ENCODE data around the gene ZNF274. TPM values are rescaled to one million over a fixed set of nuclear protein-coding genes. Genes with fewer than 3 reads are reported as not detected.

ZNF274 gene
- total RNA-seq, 1 experiment from 2014 or later = 28.7 TPM

DNA sequence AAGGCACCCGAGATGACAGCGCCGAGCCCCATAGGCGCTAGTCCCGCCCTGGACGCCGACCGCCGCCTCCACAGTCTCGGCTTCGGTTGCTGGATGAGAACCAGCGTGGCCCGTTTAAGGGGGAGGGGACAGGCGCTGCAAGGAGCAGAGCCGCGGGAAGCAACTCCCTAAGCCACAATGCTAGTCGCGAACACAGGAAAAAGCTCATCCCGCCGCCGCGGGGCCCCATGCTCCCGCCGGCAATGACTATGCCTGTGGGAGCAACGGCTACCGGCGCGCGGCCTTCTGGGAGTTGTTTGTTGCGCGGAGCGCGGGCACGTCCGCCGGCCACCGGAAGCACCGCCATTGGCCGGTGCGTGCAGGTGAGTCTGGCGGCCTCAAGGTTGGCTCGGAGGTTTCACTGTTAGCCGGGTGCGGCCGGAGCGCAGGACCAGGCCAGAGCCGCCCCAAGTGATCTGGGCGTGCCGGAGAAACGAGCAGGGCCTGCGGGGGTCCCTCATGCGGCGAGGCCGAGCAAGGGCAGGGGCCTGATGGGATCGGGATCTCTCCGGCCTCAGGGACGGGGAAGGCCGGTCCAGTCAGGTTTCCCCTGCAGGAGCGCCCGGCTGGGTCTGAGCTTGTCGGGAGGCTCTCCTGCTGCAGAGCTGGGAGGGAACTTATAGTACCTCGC, 45.9 kb downstream of the ZNF274 start, which contains the start of gene ZNF544:
ZNF544 (plus strand) TSS at position 330 of the 670 bp plus-strand sequence. CDS start 15,110 bp downstream, outside the sequence.
- no peak within 1 kb of the TSS for H2AK5ac ChIP-seq (ENCODE audit: insufficient read length, low read length)
- H2AFZ ChIP-seq (ENCODE audit: low read length) = no peak within 1 kb of the TSS
- H3K56ac ChIP-seq (ENCODE audit: insufficient read length, low read depth, low read length) = no peak within 1 kb of the TSS
- peak within 1 kb of the TSS; percentile 46 for H4K91ac ChIP-seq (ENCODE audit: insufficient read length, low read depth, low read length)
- H3K79me1 ChIP-seq (ENCODE audit: insufficient read depth, low read depth, low read length, poor library complexity, severe bottlenecking) = peaks cover 15% of the 10 kb centered on the region
- H3K4me1 ChIP-seq (ENCODE audit: insufficient read depth, low read length) = peaks cover 2% of the 10 kb centered on the region; the same call in 1 of the 2 replicates
- Mint-ChIP-seq H3K27me3 (ENCODE audit: low read depth) (peaks cover 5% of the 10 kb centered on the region; the same call in 1 of the 2 replicates), H3K4me1 (peaks cover 20 to 21% of the 10 kb centered on the region in 2 experiments), H3K36me3 (ENCODE audit: insufficient read depth in 1 of 3, low read depth in 3 of 3) (peaks cover 42 to 46% (median 44%) of the 10 kb centered on the region in 3 experiments), H3K27ac (peak within 1 kb of the TSS; percentile 94 to 99 (median 97)), H3K9me3 (peaks cover 7 to 29% of the 10 kb centered on the region in 2 experiments), H3K4me3 (peak within 1 kb of the TSS; percentile 90 to 91)
- H3K27me3 ChIP-seq (ENCODE audit: insufficient read depth, low read length) = no peaks in the 10 kb centered on the region
- no peak within 1 kb of the TSS for H4K8ac ChIP-seq (replicated peaks; ENCODE audit: insufficient read length, low read depth, low read length)
- no peak within 1 kb of the TSS for H3K27ac ChIP-seq (ENCODE audit: insufficient read length, low read depth, low read length)
- H3K18ac ChIP-seq (ENCODE audit: insufficient read length, low read depth, low read length) = peak within 1 kb of the TSS; percentile 93
- peak within 1 kb of the TSS; percentile 99 for H3K14ac ChIP-seq (ENCODE audit: insufficient read depth, low read length)
- no peaks in the 10 kb centered on the region for H4K20me1 ChIP-seq (ENCODE audit: control insufficient read depth, insufficient read depth, insufficient read length)
- WGBS (ENCODE audit: extremely low coverage, insufficient read length, low lambda C conversion rate) = no CpG with 5 or more reads among the region's 62 CpGs
- H3K9ac ChIP-seq (ENCODE audit: extremely low read depth, insufficient read length, low read length) = peak within 1 kb of the TSS; percentile 94
- no peaks in the 10 kb centered on the region for H3K9me3 ChIP-seq (ENCODE audit: control insufficient read depth, low read depth, low read length)
- no peak within 1 kb of the TSS for H2BK20ac ChIP-seq (ENCODE audit: low read depth, low read length, poor library complexity, severe bottlenecking)
- no peak within 1 kb of the TSS for H3K23ac ChIP-seq (ENCODE audit: insufficient read length, low read depth, low read length)
- H2BK15ac ChIP-seq (ENCODE audit: low read depth, low read length) = no peak within 1 kb of the TSS
- peak within 1 kb of the TSS; percentile 20 for H4K5ac ChIP-seq (ENCODE audit: insufficient read length, low read depth, low read length)
- peaks cover 11% of the 10 kb centered on the region for H3K23me2 ChIP-seq (ENCODE audit: insufficient read length, low read depth, low read length, poor library complexity, severe bottlenecking)
- no peak within 1 kb of the TSS for H3T11ph ChIP-seq (ENCODE audit: low read length)
- H3K4me2 ChIP-seq (ENCODE audit: insufficient read depth, insufficient read length, low read length) = peak within 1 kb of the TSS; percentile 96
- H3K4ac ChIP-seq (ENCODE audit: low read depth, low read length) = peak within 1 kb of the TSS; percentile 95; the same call in 1 of the 2 replicates
- peak within 1 kb of the TSS; percentile 69 for H2BK5ac ChIP-seq (ENCODE audit: insufficient read length, low read length)
- DNase-seq = peak; percentile 84
- H2BK12ac ChIP-seq (ENCODE audit: insufficient read length, low read depth, low read length) = no peak within 1 kb of the TSS
- peaks cover 12% of the 10 kb centered on the region; the same call in 1 of the 2 replicates for H3K79me2 ChIP-seq (ENCODE audit: insufficient read depth, low read length)
- TF ChIP-seq, protein P1, sequence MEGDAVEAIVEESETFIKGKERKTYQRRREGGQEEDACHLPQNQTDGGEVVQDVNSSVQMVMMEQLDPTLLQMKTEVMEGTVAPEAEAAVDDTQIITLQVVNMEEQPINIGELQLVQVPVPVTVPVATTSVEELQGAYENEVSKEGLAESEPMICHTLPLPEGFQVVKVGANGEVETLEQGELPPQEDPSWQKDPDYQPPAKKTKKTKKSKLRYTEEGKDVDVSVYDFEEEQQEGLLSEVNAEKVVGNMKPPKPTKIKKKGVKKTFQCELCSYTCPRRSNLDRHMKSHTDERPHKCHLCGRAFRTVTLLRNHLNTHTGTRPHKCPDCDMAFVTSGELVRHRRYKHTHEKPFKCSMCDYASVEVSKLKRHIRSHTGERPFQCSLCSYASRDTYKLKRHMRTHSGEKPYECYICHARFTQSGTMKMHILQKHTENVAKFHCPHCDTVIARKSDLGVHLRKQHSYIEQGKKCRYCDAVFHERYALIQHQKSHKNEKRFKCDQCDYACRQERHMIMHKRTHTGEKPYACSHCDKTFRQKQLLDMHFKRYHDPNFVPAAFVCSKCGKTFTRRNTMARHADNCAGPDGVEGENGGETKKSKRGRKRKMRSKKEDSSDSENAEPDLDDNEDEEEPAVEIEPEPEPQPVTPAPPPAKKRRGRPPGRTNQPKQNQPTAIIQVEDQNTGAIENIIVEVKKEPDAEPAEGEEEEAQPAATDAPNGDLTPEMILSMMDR (conservative IDR thresholded peaks at IDR 0.05) = no peak; the same call in 2 of the 3 replicates
- peak within 1 kb of the TSS; percentile 85 for H2BK120ac ChIP-seq (ENCODE audit: low read depth, low read length, poor library complexity, severe bottlenecking)
